HEK293T (cell line): ENCODE results near the gene MED26.

Source experiments
- ARNT ChIP-seq: fragments of 450-650 bp; IDR thresholded peaks from 2 replicates; pipeline ENCODE4 v1.6.1; 2017; ENCODE audit warnings: mild to moderate bottlenecking
- FOXA1 ChIP-seq: fragments of 450-650 bp; IDR thresholded peaks from 2 replicates; pipeline ENCODE4 v1.6.1; 2016; ENCODE audit warnings: mild to moderate bottlenecking
- FOXK2 ChIP-seq: fragments of 450-650 bp; IDR thresholded peaks from 2 replicates; pipeline ENCODE4 v1.6.1; 2016; ENCODE audit warnings: mild to moderate bottlenecking
- FOXM1 ChIP-seq: fragments of 450-650 bp; IDR thresholded peaks from 2 replicates; pipeline ENCODE4 v1.6.1; 2017; ENCODE audit warnings: mild to moderate bottlenecking, borderline replicate concordance
- LEF1 ChIP-seq: fragments of 450-650 bp; IDR thresholded peaks from 2 replicates; pipeline ENCODE4 v1.6.1; 2017; ENCODE audit warnings: mild to moderate bottlenecking, borderline replicate concordance
- SP1 ChIP-seq: fragments of 450-650 bp; IDR thresholded peaks from 2 replicates; pipeline ENCODE4 v1.6.1; 2017
- SUZ12 ChIP-seq: fragments of 450-650 bp; IDR thresholded peaks from 2 replicates; pipeline ENCODE4 v1.6.1; 2016; ENCODE audit warnings: mild to moderate bottlenecking
- TARDBP ChIP-seq: fragments of 450-650 bp; IDR thresholded peaks from 2 replicates; pipeline ENCODE4 v1.6.1; 2016
- ZNF384 ChIP-seq: fragments of 450-650 bp; IDR thresholded peaks from 2 replicates; pipeline ENCODE4 v1.6.1; 2016

GRCh38 chr19:16628183-16628983 is at the start of gene MED26:
- no peak for TF ChIP-seq SP1
- TF ChIP-seq FOXK2: no peak
- TF ChIP-seq ARNT: 0 out of 2 replicates have a peak, but pooled peaks have one; percentile 34
- TF ChIP-seq ZNF384: no peak
- TF ChIP-seq LEF1: no peak
- TF ChIP-seq TARDBP: no peak
- no peak for TF ChIP-seq SUZ12
- TF ChIP-seq FOXA1: no peak
- no peak for TF ChIP-seq FOXM1
